HUES64 (cell line): ENCODE measurements around the gene PSMD14. TPM values are rescaled to one million over a fixed set of nuclear protein-coding genes. Genes with fewer than 3 reads are reported as not detected.
"Not testable (repeated sequence)": the region's sequence is repeated elsewhere in the genome, so short reads cannot be mapped to it uniquely, and the experiment has no call there.

Experiments
- H3K27ac ChIP-seq: 2 replicates; pipeline ENCODE4 v1.7.0; 2013; ENCODE audit warnings: low read depth, low read length, inconsistent platforms
- H3K27me3 ChIP-seq: 2 replicates; pipeline ENCODE4 v1.6.1; 2013; ENCODE audit warnings: mild to moderate bottlenecking, low read length; ENCODE audit not compliant: insufficient read depth
- H3K36me3 ChIP-seq: 2 replicates; pipeline ENCODE4 v1.6.1; 2013; ENCODE audit warnings: mild to moderate bottlenecking, low read length; ENCODE audit not compliant: insufficient read depth
- H3K4me1 ChIP-seq: 2 replicates; pipeline ENCODE4 v1.6.1; 2013; ENCODE audit warnings: mild to moderate bottlenecking, low read length, moderate library complexity; ENCODE audit not compliant: insufficient read depth
- H3K4me3 ChIP-seq: 2 replicates; pipeline ENCODE4 v1.5.1; 2013; ENCODE audit warnings: mild to moderate bottlenecking, low read length, moderate library complexity
- H3K9ac ChIP-seq: 2 replicates; pipeline ENCODE4 v1.6.1; 2013; ENCODE audit warnings: mild to moderate bottlenecking, low read depth, low read length
- H3K9me3 ChIP-seq: 2 replicates; pipeline ENCODE4 v1.6.1; 2013; ENCODE audit warnings: low read depth, low read length; ENCODE audit not compliant: insufficient read depth
- WGBS: fragments of 150-250, 120-280 bp; methylation state at CpG from one replicate; pipeline ENCODE4 v1.1.7; 2013; ENCODE audit warnings: missing lambda C conversion rate; 5-methylcytosine and 5-hydroxymethylcytosine counted together
- polyA plus RNA-seq, 2 experiments: library from polyadenylated mRNA; stranded (reverse); fragments of 50-300 nt; gene quantifications; one replicate each; pipeline ENCODE4 v1.2.3, GENCODE V29; 2013

Gene PSMD14
- 98.7 TPM for polyA plus RNA-seq (2013, experiment 1 of 2)
- polyA plus RNA-seq (2013, experiment 2 of 2), result 96.7 TPM

DNA sequence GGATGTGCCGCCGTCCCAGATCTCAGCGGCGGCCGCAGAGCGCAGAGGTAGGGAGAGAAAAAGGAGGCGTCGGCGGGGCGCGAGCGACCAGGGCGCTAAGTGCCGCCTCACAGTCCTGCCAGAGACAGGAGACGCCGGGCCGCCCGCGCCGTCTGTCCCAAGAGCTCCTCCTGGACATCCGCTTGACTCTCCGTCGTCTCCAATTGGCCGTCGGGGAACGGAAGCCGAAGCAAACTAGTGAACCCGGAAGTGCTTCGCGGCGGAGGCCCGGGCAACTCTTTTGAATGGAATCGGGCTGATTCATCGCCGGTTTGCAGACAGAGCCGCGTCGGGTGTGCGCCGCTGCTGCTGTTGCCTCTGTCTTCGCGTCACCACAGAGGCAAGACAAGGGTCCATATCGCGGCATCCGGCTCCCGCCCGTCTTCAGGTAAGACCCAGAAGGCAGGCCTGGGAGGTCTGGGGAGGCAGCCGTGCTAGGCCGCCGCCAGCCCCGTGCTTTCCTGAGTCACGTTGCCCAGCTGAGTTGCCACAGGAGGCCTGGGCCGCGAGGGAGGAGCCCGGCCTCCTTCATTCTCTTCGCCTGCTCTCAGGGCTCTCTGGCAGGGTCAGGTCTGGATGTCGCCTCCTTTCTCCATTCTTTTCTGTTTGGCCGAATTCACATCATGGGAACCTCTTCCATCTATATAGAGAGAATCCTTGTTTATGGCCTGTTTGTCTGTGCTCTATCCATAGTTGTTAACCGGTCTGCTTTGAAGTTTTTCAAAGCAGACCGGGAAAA lies at the start of gene PSMD14:
PSMD14 (plus strand) TSS at position 248 of the 778 bp plus-strand sequence. CDS start 10,401 bp downstream, outside the sequence.
- Histone ChIP-seq H3K27ac (peak within 1 kb of the TSS; percentile 96), H3K9me3 (0 out of 2 replicates have a peak, but pooled peaks cover 6% of the 10 kb centered on the region), H3K9ac (peak within 1 kb of the TSS; percentile 93), H3K36me3 (peaks cover 6% of the 10 kb centered on the region; the same call in 1 of the 2 replicates), H3K4me1 (peaks cover 11% of the 10 kb centered on the region; the same call in 1 of the 2 replicates), H3K27me3 (no peaks in the 10 kb centered on the region), H3K4me3 (peak within 1 kb of the TSS; percentile 77)
- under 1% methylated on average over 60 of the region's 60 CpGs for WGBS

DNA sequence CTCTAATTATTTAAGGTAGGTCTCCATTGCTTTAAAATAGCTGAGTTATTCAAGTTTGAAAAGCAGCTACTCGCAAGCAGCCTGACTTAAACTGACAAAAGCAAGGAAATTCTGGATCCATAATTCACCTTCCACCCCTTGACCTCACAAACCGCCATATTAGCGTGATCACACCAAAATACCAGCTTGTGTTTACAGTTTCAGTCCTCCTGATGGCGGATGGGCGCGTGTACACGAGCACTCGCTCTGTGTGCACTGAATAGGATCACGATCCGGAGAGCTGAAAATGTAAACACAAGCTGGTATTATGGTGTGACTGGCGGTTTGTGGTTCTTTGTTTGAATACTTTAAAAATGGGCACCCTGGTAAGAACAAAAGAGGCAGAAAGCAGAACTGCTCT lies 42.4 kb upstream of the PSMD14 start:
- Histone ChIP-seq H3K9ac (no peak overlapping the region), H3K27ac (no peak overlapping the region), H3K4me1 (no peaks in the 10 kb centered on the region), H3K27me3 (no peaks in the 10 kb centered on the region), H3K9me3 (no peaks in the 10 kb centered on the region), H3K36me3 (no peaks in the 10 kb centered on the region), H3K4me3 (no peak overlapping the region)
- WGBS, result 95% methylated on average over 11 of the region's 11 CpGs

DNA sequence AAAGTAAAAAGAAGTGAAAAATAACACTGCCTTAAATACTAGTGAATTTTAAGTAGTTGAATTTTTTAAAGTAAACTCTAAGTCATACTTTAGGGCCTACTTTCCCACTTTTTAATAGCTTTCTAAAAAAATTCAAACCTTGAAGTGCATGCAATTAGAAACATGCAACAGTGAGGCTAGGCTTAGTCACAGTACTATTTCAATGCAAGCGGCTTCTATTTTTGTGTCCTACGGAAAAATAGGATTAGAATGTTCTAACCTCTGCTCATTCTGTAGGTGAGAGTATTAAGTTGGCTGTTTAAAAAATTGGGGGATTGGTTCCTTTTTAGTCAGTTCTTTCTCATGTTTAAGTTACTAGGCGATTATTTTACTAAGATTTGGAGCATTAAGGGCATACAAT lies 39.1 kb upstream of the PSMD14 start:
- H3K9me3 ChIP-seq, result 0 out of 2 replicates have a peak, but pooled peaks cover 3% of the 10 kb centered on the region
- no peak overlapping the region for H3K27ac ChIP-seq
- no peaks in the 10 kb centered on the region for H3K27me3 ChIP-seq
- H3K4me3 ChIP-seq, result no peak overlapping the region
- 91% methylated on average over 2 of the region's 3 CpGs for WGBS
- H3K9ac ChIP-seq, result no peak overlapping the region
- no peaks in the 10 kb centered on the region for H3K36me3 ChIP-seq
- H3K4me1 ChIP-seq, result no peaks in the 10 kb centered on the region

DNA sequence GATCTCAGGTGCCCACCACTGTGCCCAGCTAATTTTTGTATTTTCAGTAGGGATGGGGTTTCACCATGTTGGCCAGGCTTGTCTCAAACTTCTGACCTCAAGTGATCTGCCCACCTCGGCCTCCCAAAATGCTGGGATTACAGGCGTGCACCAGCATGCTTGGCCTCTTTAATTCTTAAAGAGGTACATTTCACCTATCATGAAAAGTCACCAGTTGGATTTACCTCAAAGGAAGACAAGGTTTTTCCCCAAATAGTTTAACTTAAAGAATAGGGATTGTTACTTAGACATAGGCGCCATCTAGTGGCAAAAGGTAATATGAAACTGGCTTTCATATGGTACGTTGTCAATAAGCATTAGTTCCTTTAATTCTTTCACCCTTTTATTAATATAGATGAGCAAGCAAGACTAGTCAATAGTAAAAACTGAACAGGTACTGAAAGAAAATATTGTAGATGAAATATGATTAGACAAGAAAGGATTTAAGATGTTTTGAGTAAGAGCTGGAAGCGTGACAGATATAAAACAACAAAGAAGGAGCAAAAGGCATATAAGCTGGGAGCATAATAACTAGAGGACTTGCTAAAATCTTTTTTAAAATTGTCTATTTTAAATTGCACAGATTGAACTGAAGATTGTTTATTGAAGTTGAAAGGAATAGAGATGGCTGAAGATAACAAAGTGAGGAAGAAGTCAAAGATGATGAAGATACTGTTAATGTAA lies 35.0 kb upstream of the PSMD14 start:
- WGBS, result 40% methylated on average over 3 of the region's 5 CpGs
- H3K27ac ChIP-seq, result no peak overlapping the region
- no peaks in the 10 kb centered on the region for H3K4me1 ChIP-seq
- no peak overlapping the region for H3K4me3 ChIP-seq
- H3K27me3 ChIP-seq, result no peaks in the 10 kb centered on the region
- no peak overlapping the region for H3K9ac ChIP-seq
- H3K9me3 ChIP-seq, result 0 out of 2 replicates have a peak, but pooled peaks cover 3% of the 10 kb centered on the region
- no peaks in the 10 kb centered on the region for H3K36me3 ChIP-seq

DNA sequence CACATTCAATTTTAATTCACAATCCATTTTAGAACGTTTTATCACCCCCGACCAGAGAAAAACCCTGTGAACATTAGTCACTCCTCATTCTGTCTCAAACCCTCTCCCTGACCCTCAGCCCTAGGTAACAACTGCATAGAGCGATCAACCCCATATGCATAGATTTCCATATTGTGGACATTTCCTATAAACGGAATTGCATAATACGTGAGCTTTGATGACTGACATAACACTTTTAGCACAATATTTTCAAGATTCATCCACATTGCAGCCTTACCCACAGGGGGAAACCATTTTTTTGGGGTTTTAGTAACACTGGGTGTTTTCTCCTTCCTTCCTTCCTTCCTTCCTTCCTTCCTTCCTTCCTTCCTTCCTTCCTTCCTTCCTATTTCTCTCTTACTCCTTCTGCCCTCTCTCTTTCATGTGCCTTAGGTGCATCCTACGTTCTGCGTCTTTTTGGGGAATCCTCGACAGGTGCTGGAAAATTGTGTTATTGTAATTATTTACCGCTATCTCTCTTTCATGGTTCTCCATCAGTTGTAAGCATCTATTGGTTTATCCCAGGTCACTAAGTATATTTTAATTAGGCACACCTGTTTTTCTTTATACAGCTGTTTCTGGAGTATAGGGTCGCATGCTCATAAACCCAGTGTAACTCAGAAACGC lies 29.5 kb upstream of the PSMD14 start:
- H3K27ac ChIP-seq, H3K4me1 ChIP-seq, H3K27me3 ChIP-seq, H3K36me3 ChIP-seq, H3K4me3 ChIP-seq, H3K9ac ChIP-seq: not testable (repeated sequence)
- 87% methylated on average over 11 of the region's 11 CpGs for WGBS
- peaks cover 13% of the 10 kb centered on the region for H3K9me3 ChIP-seq

DNA sequence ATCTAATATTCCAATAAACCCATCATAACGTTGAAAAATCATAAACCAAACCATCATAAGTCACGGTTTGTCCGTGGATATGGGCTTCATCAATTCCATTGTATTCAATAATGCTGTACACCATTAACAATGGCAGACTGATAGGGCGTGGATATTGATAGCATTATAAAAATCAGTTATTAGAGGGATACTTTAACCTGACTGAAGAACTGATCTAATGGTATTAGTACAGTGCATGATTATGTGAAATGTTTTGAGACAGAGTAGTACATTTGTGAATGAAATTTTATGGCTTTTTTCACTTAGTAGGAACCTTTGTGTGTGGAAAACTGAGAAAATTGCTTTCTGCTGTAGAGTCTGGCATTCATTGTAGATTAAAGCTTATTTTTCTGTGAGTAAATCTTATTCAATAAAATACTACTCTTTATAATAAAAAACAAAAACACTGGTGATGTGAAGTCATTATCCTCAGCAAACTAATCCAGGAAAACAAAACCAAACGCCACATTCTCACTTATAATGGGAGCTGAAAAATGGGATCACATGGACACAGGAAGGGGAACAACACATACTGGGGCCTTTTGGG lies 28.9 kb upstream of the PSMD14 start:
- H3K27ac ChIP-seq, H3K9ac ChIP-seq, H3K4me3 ChIP-seq, H3K27me3 ChIP-seq, H3K36me3 ChIP-seq, H3K4me1 ChIP-seq: not testable (repeated sequence)
- WGBS, result 91% methylated on average over 5 of the region's 5 CpGs
- peaks cover 13% of the 10 kb centered on the region for H3K9me3 ChIP-seq

DNA sequence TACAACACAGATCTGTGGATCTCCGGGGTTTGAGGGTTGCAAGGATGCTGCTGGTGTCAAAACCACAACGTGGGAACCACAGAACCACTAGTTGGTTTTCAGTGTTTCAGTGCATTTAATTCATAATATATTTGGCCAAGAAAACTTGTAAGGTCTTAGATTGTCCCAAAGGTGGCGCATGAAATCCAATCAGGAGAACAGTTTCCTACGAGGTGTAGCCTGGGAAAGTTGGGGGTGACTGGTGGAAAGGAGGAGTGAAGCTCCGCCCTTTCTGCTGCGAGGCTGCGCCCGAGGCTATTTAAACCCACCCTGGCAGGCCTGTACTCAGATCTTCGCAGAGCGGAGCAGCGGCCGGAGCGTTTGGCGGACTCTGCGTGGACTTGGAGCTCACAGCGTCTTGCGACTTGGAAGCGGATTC lies 27.3 kb upstream of the PSMD14 start:
- H3K9ac ChIP-seq, H3K36me3 ChIP-seq, H3K4me3 ChIP-seq, H3K4me1 ChIP-seq, H3K27me3 ChIP-seq, H3K27ac ChIP-seq: not testable (repeated sequence)
- H3K9me3 ChIP-seq, result peaks cover 15% of the 10 kb centered on the region
- WGBS, result 71% methylated on average over 18 of the region's 18 CpGs

DNA sequence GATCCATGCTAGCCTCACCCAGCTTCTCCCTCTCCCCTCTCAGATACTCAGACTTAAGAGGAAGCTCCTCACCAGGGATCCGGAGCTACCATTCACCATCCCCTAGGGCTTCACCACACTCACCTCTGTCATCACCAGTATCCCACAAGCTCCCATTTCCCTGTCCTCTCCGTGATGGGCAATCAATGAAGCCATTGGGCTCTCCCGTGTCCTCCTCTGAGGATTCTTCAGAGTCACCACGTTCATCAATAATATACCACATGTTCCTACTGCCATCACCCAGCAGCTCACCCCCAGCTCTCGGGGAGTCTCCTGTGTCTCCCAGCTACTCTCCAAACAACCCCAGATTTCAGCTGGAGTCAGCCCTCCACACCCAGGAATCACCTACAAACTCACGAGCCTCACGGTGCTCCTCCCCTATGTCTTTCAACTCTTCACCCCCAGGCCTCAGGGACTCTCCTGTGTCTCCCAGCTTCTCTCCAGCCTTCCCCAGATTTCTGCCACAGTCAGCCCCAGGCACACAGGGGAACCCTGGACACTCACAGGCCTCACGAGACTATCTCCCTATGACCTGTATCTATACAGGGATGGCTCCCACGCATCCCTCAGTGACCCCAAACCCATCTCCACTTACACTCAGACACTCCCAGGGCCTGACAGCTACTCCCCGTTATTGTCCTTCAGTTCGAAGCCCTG lies 26.5 kb upstream of the PSMD14 start:
- not testable (repeated sequence) for H3K4me1 ChIP-seq, H3K27me3 ChIP-seq, H3K9ac ChIP-seq, H3K36me3 ChIP-seq, H3K4me3 ChIP-seq, H3K27ac ChIP-seq
- H3K9me3 ChIP-seq, result peaks cover 20% of the 10 kb centered on the region
- WGBS, result 90% methylated on average over 11 of the region's 11 CpGs

DNA sequence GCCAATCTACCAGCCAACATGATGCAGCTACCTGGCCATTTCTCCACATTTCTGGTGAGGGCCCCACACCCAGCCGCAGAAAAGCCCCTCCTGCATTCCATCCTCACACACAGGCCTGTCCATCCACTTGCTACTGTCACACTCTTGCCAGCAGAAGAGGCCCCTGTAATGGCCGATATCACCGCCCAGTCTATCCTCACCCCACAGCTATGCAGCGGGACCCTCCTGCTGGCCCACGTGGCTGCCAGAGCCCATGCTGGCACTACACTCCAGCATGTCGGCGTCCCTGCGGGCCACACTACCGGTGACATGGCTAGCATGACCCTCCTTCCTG lies 25.9 kb upstream of the PSMD14 start:
- not testable (repeated sequence) for H3K27ac ChIP-seq, H3K36me3 ChIP-seq, H3K27me3 ChIP-seq, H3K4me1 ChIP-seq, H3K9ac ChIP-seq, H3K4me3 ChIP-seq
- H3K9me3 ChIP-seq, result peaks cover 20% of the 10 kb centered on the region
- 96% methylated on average over 9 of the region's 9 CpGs for WGBS

DNA sequence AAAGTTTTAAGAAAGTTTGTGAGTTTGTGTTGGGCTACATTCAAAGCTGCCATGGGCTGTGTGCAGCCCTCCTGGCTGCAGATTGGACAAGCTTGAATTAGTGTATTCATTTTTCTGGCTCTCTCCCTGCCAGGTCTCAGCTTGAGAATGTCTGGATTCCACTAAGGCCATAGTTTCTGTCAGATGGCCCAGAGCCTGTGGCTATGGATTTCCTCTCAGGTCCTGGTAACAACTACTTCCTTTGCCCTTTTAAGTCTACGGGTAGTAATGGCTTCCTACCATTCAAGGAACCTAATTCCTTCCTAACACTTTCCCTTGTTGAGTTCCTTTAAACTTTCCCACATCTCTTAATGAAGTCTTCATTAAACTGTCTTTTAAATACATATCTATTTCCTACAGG lies 24.3 kb upstream of the PSMD14 start:
- WGBS, result 85% methylated on average over 1 of the region's 1 CpG
- Histone ChIP-seq H3K9me3 (peaks cover 16% of the 10 kb centered on the region), H3K36me3 (no peaks in the 10 kb centered on the region), H3K27me3 (no peaks in the 10 kb centered on the region), H3K9ac (no peak overlapping the region), H3K4me3 (no peak overlapping the region), H3K4me1 (no peaks in the 10 kb centered on the region), H3K27ac (no peak overlapping the region)
